ENCODE measurements around the gene EIF4G3.

- TF ChIP-seq FOXM1 (IDR thresholded peaks at IDR 0.05; ENCODE audit: low read depth): no peak
- TF ChIP-seq USF2 (IDR thresholded peaks at IDR 0.05; ENCODE audit: borderline replicate concordance, low read depth, low read length): no peak
- TF ChIP-seq CTCF (IDR thresholded peaks at IDR 0.05): no peak
- no peak for TF ChIP-seq RFX5 (IDR thresholded peaks at IDR 0.05; ENCODE audit: low read length)
- no peak for TF ChIP-seq GABPA (IDR thresholded peaks at IDR 0.05; ENCODE audit: low read depth)
- no peak for TF ChIP-seq REST (IDR thresholded peaks at IDR 0.05; ENCODE audit: low read depth, low read length)
- TF ChIP-seq SIN3A (IDR thresholded peaks at IDR 0.05; ENCODE audit: borderline replicate concordance, low read depth, low read length): no peak
- no peak for TF ChIP-seq RCOR1 (IDR thresholded peaks at IDR 0.05; ENCODE audit: low read length)
- no peak for TF ChIP-seq MEF2A (IDR thresholded peaks at IDR 0.05; ENCODE audit: borderline replicate concordance, low read depth)
- TF ChIP-seq TCF12 (IDR thresholded peaks at IDR 0.05): no peak
- no peak for TF ChIP-seq EZH2phosphoT487 (IDR thresholded peaks at IDR 0.05; ENCODE audit: borderline replicate concordance, low read depth)
- TF ChIP-seq YY1 (IDR thresholded peaks at IDR 0.05; ENCODE audit: low read depth): no peak
Observed at GRCh38 chr1:20956272-20956671, 220.4 kb downstream of the EIF4G3 start.
